IMR-90 (cell line): ENCODE data around the gene ABCG8.

Experiments
- BHLHE40 ChIP-seq: fragments of 150-350 bp; IDR thresholded peaks from 2 replicates; pipeline ENCODE4 v1.6.1; 2016; ENCODE audit warnings: mild to moderate bottlenecking, low read depth, low read length
- MAFK ChIP-seq: IDR thresholded peaks from 2 replicates; pipeline ENCODE4 v1.6.1; 2012; ENCODE audit warnings: low read depth, low read length, improper control_type of control experiment
- MAZ ChIP-seq: IDR thresholded peaks from 2 replicates; pipeline ENCODE4 v1.6.1; 2012; ENCODE audit warnings: low read depth, mild to moderate bottlenecking, low read length, improper control_type of control experiment, moderate library complexity, borderline replicate concordance
- MXI1 ChIP-seq: IDR thresholded peaks from 2 replicates; pipeline ENCODE4 v1.6.1; 2012; ENCODE audit warnings: low read depth, mild to moderate bottlenecking, low read length, moderate library complexity, borderline replicate concordance
- NFE2L2 ChIP-seq: fragments of 150-350 bp; IDR thresholded peaks from 2 replicates; pipeline ENCODE4 v1.6.1; 2016; ENCODE audit warnings: low read depth, mild to moderate bottlenecking, low read length
- POLR2A ChIP-seq: IDR thresholded peaks from 2 replicates; pipeline ENCODE4 v1.6.1; 2012; ENCODE audit warnings: mild to moderate bottlenecking, low read depth, low read length
- RFX5 ChIP-seq: IDR thresholded peaks from 2 replicates; pipeline ENCODE4 v1.8.0; 2012; ENCODE audit warnings: low read depth, mild to moderate bottlenecking, low read length, moderate library complexity
- TF ChIP-seq, protein P1 (sequence below): conservative IDR thresholded peaks from 2 replicates; pipeline ENCODE4 v1.5.1; 2012; ENCODE audit warnings: mild to moderate bottlenecking, low read depth, low read length, improper control_type of control experiment
- TF ChIP-seq, protein P2 (sequence below): fragments of 150-350 bp; IDR thresholded peaks from 2 replicates; pipeline ENCODE4 v1.6.1; 2017; ENCODE audit warnings: mild to moderate bottlenecking, antibody characterized with exemption, low read length, low read depth

- TF ChIP-seq, protein P1, sequence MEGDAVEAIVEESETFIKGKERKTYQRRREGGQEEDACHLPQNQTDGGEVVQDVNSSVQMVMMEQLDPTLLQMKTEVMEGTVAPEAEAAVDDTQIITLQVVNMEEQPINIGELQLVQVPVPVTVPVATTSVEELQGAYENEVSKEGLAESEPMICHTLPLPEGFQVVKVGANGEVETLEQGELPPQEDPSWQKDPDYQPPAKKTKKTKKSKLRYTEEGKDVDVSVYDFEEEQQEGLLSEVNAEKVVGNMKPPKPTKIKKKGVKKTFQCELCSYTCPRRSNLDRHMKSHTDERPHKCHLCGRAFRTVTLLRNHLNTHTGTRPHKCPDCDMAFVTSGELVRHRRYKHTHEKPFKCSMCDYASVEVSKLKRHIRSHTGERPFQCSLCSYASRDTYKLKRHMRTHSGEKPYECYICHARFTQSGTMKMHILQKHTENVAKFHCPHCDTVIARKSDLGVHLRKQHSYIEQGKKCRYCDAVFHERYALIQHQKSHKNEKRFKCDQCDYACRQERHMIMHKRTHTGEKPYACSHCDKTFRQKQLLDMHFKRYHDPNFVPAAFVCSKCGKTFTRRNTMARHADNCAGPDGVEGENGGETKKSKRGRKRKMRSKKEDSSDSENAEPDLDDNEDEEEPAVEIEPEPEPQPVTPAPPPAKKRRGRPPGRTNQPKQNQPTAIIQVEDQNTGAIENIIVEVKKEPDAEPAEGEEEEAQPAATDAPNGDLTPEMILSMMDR, result no peak
- no peak for TF ChIP-seq BHLHE40
- no peak for TF ChIP-seq POLR2A
- TF ChIP-seq, protein P2, sequence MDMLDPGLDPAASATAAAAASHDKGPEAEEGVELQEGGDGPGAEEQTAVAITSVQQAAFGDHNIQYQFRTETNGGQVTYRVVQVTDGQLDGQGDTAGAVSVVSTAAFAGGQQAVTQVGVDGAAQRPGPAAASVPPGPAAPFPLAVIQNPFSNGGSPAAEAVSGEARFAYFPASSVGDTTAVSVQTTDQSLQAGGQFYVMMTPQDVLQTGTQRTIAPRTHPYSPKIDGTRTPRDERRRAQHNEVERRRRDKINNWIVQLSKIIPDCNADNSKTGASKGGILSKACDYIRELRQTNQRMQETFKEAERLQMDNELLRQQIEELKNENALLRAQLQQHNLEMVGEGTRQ, result no peak
- TF ChIP-seq MXI1, result no peak
- TF ChIP-seq RFX5, result no peak
- no peak for TF ChIP-seq NFE2L2
- TF ChIP-seq MAZ, result no peak
- TF ChIP-seq MAFK, result no peak
Observed at GRCh38 chr2:43837831-43838559, 776 bp upstream of the ABCG8 start.
